ENCODE results near the gene CIT. TPM values are rescaled to one million over a fixed set of nuclear protein-coding genes. Genes with fewer than 3 reads are reported as not detected.

CIT gene
- total and polyA plus RNA-seq, 9 of the 15 experiments (the other 6 are each of a cell fraction or from before 2014, with no cell fraction given), result 1.1 to 46.7 (median 21.3) TPM

GRCh38 chr12:119902084-119902509 lies 25.0 kb upstream of the CIT start (continued):
- TF ChIP-seq MGA (IDR thresholded peaks at IDR 0.05) (no peak), SMC3 (conservative IDR thresholded peaks at IDR 0.05; ENCODE audit: insufficient read depth, low read depth, low read length) (peak; percentile 64; the same call in 1 of the 2 replicates), TEAD1 (CRISPR knock-in tag; IDR thresholded peaks at IDR 0.05) (no peak), ZNF232 (CRISPR knock-in tag; IDR thresholded peaks at IDR 0.05) (no peak), DEAF1 (CRISPR knock-in tag; IDR thresholded peaks at IDR 0.05) (peak; percentile 61), BACH1 (tag; IDR thresholded peaks at IDR 0.05) (no peak), MXD1 (CRISPR knock-in tag; IDR thresholded peaks at IDR 0.05; ENCODE audit: borderline replicate concordance, poor library complexity, severe bottlenecking) (no peak), CBFA2T2 (conservative IDR thresholded peaks at IDR 0.05) (no peak), ZNF311 (CRISPR knock-in tag; IDR thresholded peaks at IDR 0.05) (no peak), HMG20A (CRISPR knock-in tag; conservative IDR thresholded peaks at IDR 0.05) (no peak), BDP1 (IDR thresholded peaks at IDR 0.05; ENCODE audit: insufficient read depth, insufficient read length) (no peak), JUND (IDR thresholded peaks at IDR 0.05; ENCODE audit: borderline replicate concordance, low read depth, low read length) (peak; percentile 56; the same call in 1 of the 2 replicates), JUND (tag; IDR thresholded peaks at IDR 0.05; ENCODE audit: borderline replicate concordance, low read depth, low read length) (peak; percentile 32; the same call in 1 of the 3 replicates), NONO (IDR thresholded peaks at IDR 0.05; ENCODE audit: low read depth in 2 of 2, low read length in 1 of 2) (no peak)

All from K562 (cell line).